HepG2 (cell line): ENCODE data around the gene RGS19. TPM values are rescaled to one million over a fixed set of nuclear protein-coding genes. Genes with fewer than 3 reads are reported as not detected.

Experiments
- ARHGAP35 ChIP-seq: sonication (generic); formaldehyde crosslinking; IDR thresholded peaks from 2 replicates; pipeline ENCODE4 v1.9.0; 2022; ENCODE audit warnings: mild to moderate bottlenecking, inconsistent platforms, moderate library complexity, missing genetic modification reagents, borderline replicate concordance
- ARNTL ChIP-seq: sonication (generic); formaldehyde crosslinking; IDR thresholded peaks from 2 replicates; pipeline ENCODE4 v1.4.0; 2020; ENCODE audit warnings: mild to moderate bottlenecking, missing genetic modification reagents
- ATRX ChIP-seq: sonication (generic); formaldehyde crosslinking; IDR thresholded peaks from 2 replicates; pipeline ENCODE4 v1.4.0; 2020; ENCODE audit warnings: missing genetic modification reagents, borderline replicate concordance
- BRD4 ChIP-seq: sonication (generic); formaldehyde crosslinking; IDR thresholded peaks from 2 replicates; pipeline ENCODE4 v1.4.0; 2020; ENCODE audit warnings: missing genetic modification reagents
- DMAP1 ChIP-seq: IDR thresholded peaks from 2 replicates; pipeline ENCODE4 v1.6.1; 2016
- ELF1 ChIP-seq: sonication (generic); formaldehyde crosslinking; IDR thresholded peaks from 2 replicates; pipeline ENCODE4 v1.4.0; 2020; ENCODE audit warnings: missing genetic modification reagents
- GPBP1L1 ChIP-seq: sonication (generic); formaldehyde crosslinking; IDR thresholded peaks from 2 replicates; pipeline ENCODE4 v1.5.0; 2020; ENCODE audit warnings: mild to moderate bottlenecking, missing genetic modification reagents
- HNF4A ChIP-seq: sonication (generic); formaldehyde crosslinking; IDR thresholded peaks from 2 replicates; pipeline ENCODE4 v1.4.0; 2020; ENCODE audit warnings: missing genetic modification reagents
- HOXA5 ChIP-seq: sonication (generic); formaldehyde crosslinking; IDR thresholded peaks from 2 replicates; pipeline ENCODE4 v1.4.0; 2020; ENCODE audit warnings: missing genetic modification reagents
- KDM5B ChIP-seq: sonication (generic); formaldehyde crosslinking; IDR thresholded peaks from 2 replicates; pipeline ENCODE4 v1.4.0; 2020; ENCODE audit warnings: missing genetic modification reagents, mild to moderate bottlenecking, borderline replicate concordance
- MED1 ChIP-seq: sonication (generic); formaldehyde crosslinking; IDR thresholded peaks from 2 replicates; pipeline ENCODE4 v1.4.0; 2020; ENCODE audit warnings: missing genetic modification reagents
- NCOA1 ChIP-seq: sonication (generic); formaldehyde crosslinking; IDR thresholded peaks from 2 replicates; pipeline ENCODE4 v1.9.0; 2021; ENCODE audit warnings: missing genetic modification reagents
- NFE2 ChIP-seq: sonication (generic); formaldehyde crosslinking; IDR thresholded peaks from 2 replicates; pipeline ENCODE4 v1.4.0; 2020; ENCODE audit warnings: missing genetic modification reagents
- NR2F6 ChIP-seq, 2 experiments: IDR thresholded peaks; 2 replicates each; pipeline ENCODE4 v1.6.1; 2016; ENCODE audit warnings: antibody characterized with exemption in 1 of 2, mild to moderate bottlenecking in 1 of 2
- TARDBP ChIP-seq: sonication (generic); formaldehyde crosslinking; IDR thresholded peaks from 2 replicates; pipeline ENCODE4 v1.8.0; 2022; ENCODE audit warnings: mild to moderate bottlenecking, missing genetic modification reagents
- TEAD3 ChIP-seq: optimal IDR thresholded peaks from 2 replicates; pipeline ENCODE3; 2016; ENCODE audit warnings: borderline replicate concordance
- TSC22D2 ChIP-seq: sonication (generic); formaldehyde crosslinking; IDR thresholded peaks from 2 replicates; pipeline ENCODE4 v1.5.1; 2020; ENCODE audit warnings: missing genetic modification reagents, mild to moderate bottlenecking, borderline replicate concordance
- YEATS2 ChIP-seq: sonication (generic); formaldehyde crosslinking; IDR thresholded peaks from 2 replicates; pipeline ENCODE4 v1.4.0; 2020; ENCODE audit warnings: missing genetic modification reagents, borderline replicate concordance
- ZFP41 ChIP-seq: sonication (generic); formaldehyde crosslinking; IDR thresholded peaks from 2 replicates; pipeline ENCODE4 v1.4.0; 2020; ENCODE audit warnings: mild to moderate bottlenecking, missing genetic modification reagents, borderline replicate concordance
- ZNF235 ChIP-seq: sonication (generic); formaldehyde crosslinking; IDR thresholded peaks from 2 replicates; pipeline ENCODE4 v1.8.1; 2023; ENCODE audit warnings: mild to moderate bottlenecking, missing genetic modification reagents, borderline replicate concordance
- ZNF264 ChIP-seq: sonication (generic); formaldehyde crosslinking; IDR thresholded peaks from 2 replicates; pipeline ENCODE4 v1.4.0; 2020; ENCODE audit warnings: missing genetic modification reagents
- ZNF362 ChIP-seq: sonication (generic); formaldehyde crosslinking; IDR thresholded peaks from 2 replicates; pipeline ENCODE4 v1.4.0; 2020; ENCODE audit warnings: missing genetic modification reagents, mild to moderate bottlenecking, borderline replicate concordance
- ZNF558 ChIP-seq: sonication (generic); formaldehyde crosslinking; IDR thresholded peaks from 2 replicates; pipeline ENCODE4 v1.9.0; 2022; ENCODE audit warnings: mild to moderate bottlenecking, missing genetic modification reagents, borderline replicate concordance
- ZNF746 ChIP-seq: sonication (generic); formaldehyde crosslinking; IDR thresholded peaks from 2 replicates; pipeline ENCODE4 v1.8.0; 2022; ENCODE audit warnings: mild to moderate bottlenecking, missing genetic modification reagents
- ZNF788 ChIP-seq: sonication (generic); formaldehyde crosslinking; IDR thresholded peaks from 2 replicates; pipeline ENCODE4 v1.5.0; 2020; ENCODE audit warnings: mild to moderate bottlenecking, missing genetic modification reagents, borderline replicate concordance
- polyA plus RNA-seq, 8 experiments: library from polyadenylated mRNA; depleted of rRNA in 3 of 8; stranded (reverse) in 7 of 8; unstranded in 1 of 8; fragments of >200 nt; fragmentation: Illumina TruSeq in 4 of 8; extraction: Trizol in 4 of 8; gene quantifications; 2 replicates each; pipeline versions ENCODE4 v1.2.1 to v1.2.3, GENCODE V29; 2011 to 2016; ENCODE audit warnings: low read depth in 4 of 8, missing spikeins in 1 of 8, mixed read lengths in 1 of 8; ENCODE audit not compliant: insufficient read depth in 1 of 8
- total RNA-seq, 5 experiments: library from RNA; depleted of rRNA; stranded (reverse); fragments of >200 nt; fragmentation: Illumina TruSeq; extraction: Trizol; gene quantifications; 2 replicates each; pipeline ENCODE4 v1.2.3, GENCODE V29; 2016; ENCODE audit warnings: low read depth in 1 of 5
- TF ChIP-seq, protein P1 (sequence below): sonication (generic); formaldehyde crosslinking; IDR thresholded peaks from 2 replicates; pipeline ENCODE4 v1.8.1; 2023; ENCODE audit warnings: missing genetic modification reagents, inconsistent platforms, borderline replicate concordance
- TF ChIP-seq, protein P2 (sequence below): sonication (generic); formaldehyde crosslinking; IDR thresholded peaks from 2 replicates; pipeline ENCODE4 v1.5.0; 2020; ENCODE audit warnings: missing genetic modification reagents, mild to moderate bottlenecking, borderline replicate concordance

The RGS19 gene
- total and polyA plus RNA-seq, 2 of the 13 experiments (the other 11 are each of a cell fraction or from before 2014, with no cell fraction given) = 10.7 to 11.9 TPM

- TF ChIP-seq ZNF746 (CRISPR knock-in tag) = 0 out of 2 replicates have a peak, but pooled peaks have one; percentile 31
- TF ChIP-seq ZFP41 = no peak
- 0 out of 2 replicates have a peak, but pooled peaks have one; percentile 2 for TF ChIP-seq TSC22D2
- peak; percentile 83 for TF ChIP-seq HNF4A
- no peak for TF ChIP-seq NFE2 (CRISPR knock-in tag)
- no peak for TF ChIP-seq YEATS2 (CRISPR knock-in tag)
- peak; percentile 74; the same call in 1 of the 2 replicates for TF ChIP-seq NCOA1 (CRISPR knock-in tag)
- TF ChIP-seq ATRX (CRISPR knock-in tag) = no peak
- peak; percentile 32 for TF ChIP-seq TEAD3 (CRISPR knock-in tag)
- no peak; the same call in 1 of the 2 replicates for TF ChIP-seq ZNF362
- peak; percentile 65; the same call in 1 of the 2 replicates for TF ChIP-seq NR2F6 (IDR thresholded peaks at IDR 0.05)
- TF ChIP-seq NR2F6 (CRISPR knock-in tag; IDR thresholded peaks at IDR 0.05) = peak; percentile 58
- TF ChIP-seq TARDBP (CRISPR knock-in tag) = no peak; the same call in 1 of the 2 replicates
- peak; percentile 52; the same call in 1 of the 2 replicates for TF ChIP-seq KDM5B (CRISPR knock-in tag)
- TF ChIP-seq, protein P1, sequence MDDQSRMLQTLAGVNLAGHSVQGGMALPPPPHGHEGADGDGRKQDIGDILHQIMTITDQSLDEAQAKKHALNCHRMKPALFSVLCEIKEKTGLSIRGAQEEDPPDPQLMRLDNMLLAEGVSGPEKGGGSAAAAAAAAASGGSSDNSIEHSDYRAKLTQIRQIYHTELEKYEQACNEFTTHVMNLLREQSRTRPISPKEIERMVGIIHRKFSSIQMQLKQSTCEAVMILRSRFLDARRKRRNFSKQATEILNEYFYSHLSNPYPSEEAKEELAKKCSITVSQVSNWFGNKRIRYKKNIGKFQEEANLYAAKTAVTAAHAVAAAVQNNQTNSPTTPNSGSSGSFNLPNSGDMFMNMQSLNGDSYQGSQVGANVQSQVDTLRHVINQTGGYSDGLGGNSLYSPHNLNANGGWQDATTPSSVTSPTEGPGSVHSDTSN = no peak
- no peak for TF ChIP-seq DMAP1
- TF ChIP-seq ELF1 = no peak; the same call in 1 of the 2 replicates
- 0 out of 2 replicates have a peak, but pooled peaks have one; percentile 32 for TF ChIP-seq ZNF558 (CRISPR knock-in tag)
- peak; percentile 46 for TF ChIP-seq ZNF788 (CRISPR knock-in tag)
- peak; percentile 56; the same call in 1 of the 2 replicates for TF ChIP-seq ZNF235 (CRISPR knock-in tag)
- 0 out of 2 replicates have a peak, but pooled peaks have one; percentile 19 for TF ChIP-seq MED1
- no peak for TF ChIP-seq ZNF264 (CRISPR knock-in tag)
- TF ChIP-seq ARHGAP35 (CRISPR knock-in tag) = 0 out of 2 replicates have a peak, but pooled peaks have one; percentile 17
- no peak; the same call in 1 of the 2 replicates for TF ChIP-seq ARNTL
- TF ChIP-seq GPBP1L1 (CRISPR knock-in tag) = no peak
- no peak for TF ChIP-seq HOXA5
- TF ChIP-seq, protein P2, sequence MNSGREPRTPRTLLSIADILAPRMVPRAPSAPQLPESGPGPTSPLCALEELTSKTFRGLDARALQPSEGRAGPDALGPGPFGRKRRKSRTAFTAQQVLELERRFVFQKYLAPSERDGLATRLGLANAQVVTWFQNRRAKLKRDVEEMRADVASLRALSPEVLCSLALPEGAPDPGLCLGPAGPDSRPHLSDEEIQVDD (CRISPR knock-in tag) = peak; percentile 72; the same call in 1 of the 2 replicates
- no peak for TF ChIP-seq BRD4 (CRISPR knock-in tag)
Observed at GRCh38 chr20:64040231-64041039, 38.9 kb downstream of the RGS19 start (continued).
